IPS DF 19.7 (cell line): Measurements from ENCODE around the gene SLAMF9.
"Not testable (repeated sequence)": the region's sequence is repeated elsewhere in the genome, so short reads cannot be mapped to it uniquely, and the experiment has no call there.

Source experiments
- DNase-seq: peaks from one replicate; pipeline ENCODE4 v3.0.0-alpha.2; 2013; ENCODE audit warnings: low read depth, low spot score

The SLAMF9 gene

DNA sequence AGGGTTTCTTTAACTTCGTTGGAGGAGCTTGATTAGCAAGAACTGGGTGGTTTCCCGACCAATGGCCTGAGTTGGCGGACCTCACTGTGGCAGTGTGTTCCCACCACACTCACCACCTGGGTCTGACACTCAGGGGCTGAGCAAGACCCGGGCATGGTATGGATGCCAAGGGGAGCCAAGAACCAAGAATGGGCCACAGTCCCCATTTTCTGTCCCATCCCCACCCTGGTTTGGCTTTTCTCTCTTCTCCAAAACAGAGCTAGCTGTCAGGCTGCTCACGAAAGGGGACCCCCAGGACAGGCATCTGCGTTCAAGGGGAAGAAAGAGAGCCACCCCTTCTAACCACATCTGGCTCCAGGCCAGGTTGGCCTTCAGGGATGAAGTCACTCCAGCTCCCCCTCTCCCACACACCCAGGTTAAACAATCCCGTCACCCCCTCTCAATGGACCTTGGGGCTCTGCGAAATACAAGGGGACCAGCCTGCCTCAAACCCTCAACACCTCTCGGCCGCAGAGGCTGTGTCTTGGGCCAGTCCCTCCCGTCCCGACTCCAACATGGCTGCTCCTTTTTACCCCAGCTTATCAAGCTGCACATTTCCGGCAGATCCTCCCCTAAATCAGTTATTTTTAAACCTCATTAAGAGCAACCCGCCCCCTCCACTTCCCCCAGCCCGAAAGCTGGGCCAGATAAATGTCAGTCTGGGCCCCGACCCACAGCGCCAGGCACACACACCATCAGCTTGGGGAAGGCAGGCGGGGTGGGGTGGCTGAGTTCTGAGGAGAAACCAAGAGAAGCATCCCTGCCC is 32.1 kb downstream of the SLAMF9 start:
- DNase-seq: no peak

GRCh38 chr1:159921251-159921650 is 32.8 kb downstream of the SLAMF9 start:
- no peak for DNase-seq

- DNase-seq: no peak
Observed at GRCh38 chr1:159920651-159921050, 33.4 kb downstream of the SLAMF9 start.

- no peak for DNase-seq
Observed at GRCh38 chr1:159920202-159920601, 33.8 kb downstream of the SLAMF9 start.

- no peak for DNase-seq
Observed at GRCh38 chr1:159919236-159919865, 34.7 kb downstream of the SLAMF9 start.

DNA sequence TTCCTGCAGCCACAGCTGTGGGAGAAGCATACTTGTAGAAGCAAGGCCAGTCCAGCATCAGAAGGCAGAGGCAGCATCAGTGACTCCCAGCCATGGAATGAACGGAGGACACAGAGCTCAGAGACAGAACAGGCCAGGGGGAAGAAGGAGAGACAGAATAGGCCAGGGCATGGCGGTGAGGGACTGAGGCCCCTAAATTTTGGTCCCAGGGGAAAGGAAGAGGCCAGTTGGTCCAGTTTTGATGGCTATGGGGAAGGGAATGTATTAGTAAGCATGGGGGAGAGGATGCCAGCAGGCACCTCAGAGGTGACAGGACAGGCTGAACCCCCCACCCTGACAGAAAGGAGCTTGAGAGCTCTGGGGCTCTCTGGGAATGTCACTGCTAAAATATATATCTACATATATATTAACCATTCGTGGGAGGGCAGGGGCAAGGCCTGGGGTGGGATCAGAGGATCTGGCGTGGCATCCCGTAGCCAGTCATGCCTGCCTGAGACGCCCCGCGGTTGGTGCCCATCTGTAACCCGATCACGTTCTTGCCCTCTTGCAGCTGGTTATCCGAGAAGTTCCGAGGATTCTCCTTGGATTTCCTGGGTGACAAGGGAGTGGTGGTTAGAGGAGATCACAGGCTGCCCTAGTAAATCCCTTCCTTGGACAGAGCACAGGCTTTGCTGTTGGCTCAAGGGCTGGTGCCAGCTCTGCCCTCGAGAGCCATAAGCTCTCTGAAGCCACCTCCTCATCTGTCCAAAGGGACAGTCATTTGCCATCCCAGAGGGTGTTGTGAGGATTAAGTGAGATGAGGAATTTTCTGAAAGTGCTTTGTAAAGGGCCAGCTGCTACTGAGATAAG is 35.5 kb downstream of the SLAMF9 start:
- no peak for DNase-seq

GRCh38 chr1:159917533-159918351 is 36.3 kb downstream of the SLAMF9 start:
- DNase-seq: no peak

DNA sequence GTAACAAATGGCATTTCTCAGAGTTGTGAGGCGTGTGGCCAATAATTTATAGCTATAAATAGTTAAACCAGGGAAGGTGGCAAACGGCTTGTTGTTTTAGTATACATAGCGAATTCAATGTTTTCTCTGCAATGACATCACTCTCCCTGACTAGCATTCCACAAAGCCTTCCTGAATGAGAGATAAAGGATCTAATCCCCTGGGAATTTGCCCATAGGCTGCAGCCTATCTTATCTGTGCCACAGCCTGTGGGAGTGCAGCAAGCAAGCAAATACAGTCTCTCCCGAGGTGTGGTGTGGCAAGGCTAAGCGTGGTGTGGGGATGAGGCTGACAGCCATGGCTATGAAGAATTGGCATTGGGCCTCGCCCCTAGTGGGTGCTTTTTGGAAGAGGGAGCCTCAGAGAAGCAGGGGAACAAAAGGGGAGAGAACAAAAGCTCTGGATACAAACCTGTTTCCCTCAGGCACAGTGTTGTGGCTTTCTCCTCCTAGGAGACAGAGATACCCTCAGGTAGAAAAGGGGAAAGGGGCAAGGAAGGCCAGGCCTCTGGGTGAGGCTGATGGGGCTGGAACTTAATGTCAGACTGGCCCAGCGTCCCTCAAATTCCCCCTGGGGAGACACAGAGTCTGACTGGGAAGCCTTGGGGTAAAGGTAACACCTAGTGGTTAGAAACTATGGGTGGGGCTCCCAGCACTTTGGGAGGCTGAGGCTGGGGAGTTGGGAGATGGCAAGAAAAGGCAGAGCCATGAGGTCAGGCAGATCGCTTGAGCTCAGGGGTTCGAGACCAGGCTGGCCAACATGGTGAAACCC is 37.6 kb downstream of the SLAMF9 start:
- DNase-seq: no peak

- DNase-seq: no peak
Observed at GRCh38 chr1:159915571-159916241, 38.3 kb downstream of the SLAMF9 start.

DNA sequence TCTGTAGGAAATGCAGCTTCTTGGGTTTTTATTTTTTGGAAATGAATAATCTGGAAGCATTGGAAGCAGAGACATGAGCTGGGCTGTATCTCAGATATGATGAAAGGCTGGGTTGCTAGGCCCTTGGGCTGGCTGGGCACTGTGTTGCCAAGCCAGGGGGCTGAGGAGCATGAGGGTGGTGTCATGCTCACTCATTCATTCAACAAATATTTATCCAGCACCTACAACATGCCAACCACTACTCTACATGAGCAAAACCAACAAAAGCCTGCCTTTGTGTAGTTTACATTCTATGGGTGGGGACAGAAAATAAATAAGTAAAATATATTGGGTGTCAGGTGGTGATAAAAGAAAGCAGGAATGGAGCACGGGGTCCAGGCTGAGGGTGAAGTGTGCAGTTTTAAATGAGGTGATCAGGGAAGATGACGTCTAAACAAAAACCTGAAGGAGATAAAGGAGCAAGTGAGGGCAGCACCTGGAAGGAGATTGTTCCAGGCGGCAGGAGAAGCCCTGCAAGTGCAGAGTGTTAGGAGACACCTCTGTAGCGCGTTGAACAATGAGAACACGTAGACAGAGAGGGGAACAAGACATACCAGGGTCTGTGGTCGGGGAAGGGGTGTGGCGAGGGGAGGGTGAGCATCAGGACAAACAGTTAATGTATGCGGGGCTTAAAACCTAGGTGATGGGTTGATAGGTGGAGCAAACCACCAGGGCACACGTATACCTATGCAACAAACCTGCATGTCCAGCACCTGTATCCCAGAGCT is 39.6 kb downstream of the SLAMF9 start:
- DNase-seq: no peak

- no peak for DNase-seq
Observed at GRCh38 chr1:159913451-159914192, 40.4 kb downstream of the SLAMF9 start.

GRCh38 chr1:159911326-159912070 is 42.5 kb downstream of the SLAMF9 start:
- DNase-seq: no peak

DNA sequence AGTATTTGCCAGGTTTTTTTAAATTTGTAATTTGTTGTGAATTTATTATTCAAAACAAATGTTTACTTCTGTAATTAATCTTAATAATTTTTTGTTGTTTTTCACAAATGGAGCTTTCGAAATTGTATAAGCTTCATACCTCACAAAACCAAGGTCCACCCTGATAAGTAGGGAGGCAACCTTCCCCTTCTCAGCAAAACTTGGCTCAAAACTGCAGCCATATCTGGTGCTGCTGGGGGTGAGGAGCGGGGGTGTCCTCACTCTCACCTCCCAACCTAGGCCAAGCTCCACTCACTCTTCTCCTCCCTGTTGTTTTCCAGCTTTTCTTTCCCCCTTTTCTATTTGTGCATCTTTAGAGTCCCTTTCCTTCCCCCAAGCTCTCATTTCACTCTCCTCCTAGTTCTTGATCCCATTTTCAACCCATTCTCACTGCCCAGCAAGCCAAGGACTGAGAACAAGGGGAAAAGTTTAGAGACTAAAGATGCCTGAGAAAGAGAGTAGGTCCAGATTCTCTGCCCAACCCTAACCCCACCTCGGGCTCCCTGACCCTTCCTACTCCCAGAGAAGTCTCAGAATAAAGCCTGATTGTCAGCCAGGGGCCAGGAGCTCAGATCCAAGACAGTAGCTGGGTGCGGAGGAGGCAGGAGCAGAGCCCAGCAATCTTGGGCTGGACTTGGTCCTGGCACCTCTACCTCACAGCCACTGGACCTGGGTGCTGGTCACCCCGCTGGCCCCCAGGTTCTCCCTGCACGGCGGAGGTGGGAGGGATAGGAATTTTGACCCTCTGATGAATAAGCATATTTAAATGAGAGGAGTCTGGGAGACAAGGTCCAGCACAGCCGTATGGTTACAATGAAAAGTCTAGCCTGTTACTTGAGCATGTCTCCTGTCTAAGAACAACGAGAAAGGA is 45.8 kb downstream of the SLAMF9 start:
- DNase-seq: no peak

GRCh38 chr1:159906960-159907359 is 47.1 kb downstream of the SLAMF9 start:
- DNase-seq: no peak

- not testable (repeated sequence) for DNase-seq
Observed at GRCh38 chr1:159904036-159904435, 50.0 kb downstream of the SLAMF9 start.

DNA sequence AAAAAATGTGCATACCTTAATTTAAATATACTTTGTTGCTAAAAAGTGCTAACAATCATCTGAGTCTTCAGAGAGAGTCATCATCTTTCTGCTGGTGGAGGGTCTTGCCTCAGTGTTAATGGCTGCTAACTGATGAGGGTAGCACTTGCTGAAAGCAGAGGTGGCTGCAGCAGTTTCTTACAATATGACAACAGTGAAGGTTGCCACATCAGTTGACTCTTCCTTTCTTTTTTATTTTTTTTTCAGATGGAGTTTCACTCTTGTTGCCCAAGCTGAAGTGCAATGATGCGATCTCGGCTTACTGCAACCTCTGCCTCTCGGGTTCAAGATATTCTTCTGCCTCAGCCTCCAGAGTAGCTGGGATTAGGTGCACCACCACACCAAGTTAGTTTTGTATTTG is 51.5 kb downstream of the SLAMF9 start:
- no peak for DNase-seq
